HG02610 (cell line): Measurements from ENCODE around the gene UGT1A9.

Experiments
- ATAC-seq: cut with Tn5 transposase; IDR thresholded peaks from one replicate; pipeline ENCODE4 v1.9.1; 2021; ENCODE audit warnings: mild to moderate bottlenecking, moderate library complexity; ENCODE audit not compliant: unreplicated experiment

Gene UGT1A9

GRCh38 chr2:233814056-233814835 is 142.5 kb downstream of the UGT1A9 start:
- no peak for ATAC-seq

GRCh38 chr2:233815861-233816260 is 144.2 kb downstream of the UGT1A9 start:
- ATAC-seq: no peak

DNA sequence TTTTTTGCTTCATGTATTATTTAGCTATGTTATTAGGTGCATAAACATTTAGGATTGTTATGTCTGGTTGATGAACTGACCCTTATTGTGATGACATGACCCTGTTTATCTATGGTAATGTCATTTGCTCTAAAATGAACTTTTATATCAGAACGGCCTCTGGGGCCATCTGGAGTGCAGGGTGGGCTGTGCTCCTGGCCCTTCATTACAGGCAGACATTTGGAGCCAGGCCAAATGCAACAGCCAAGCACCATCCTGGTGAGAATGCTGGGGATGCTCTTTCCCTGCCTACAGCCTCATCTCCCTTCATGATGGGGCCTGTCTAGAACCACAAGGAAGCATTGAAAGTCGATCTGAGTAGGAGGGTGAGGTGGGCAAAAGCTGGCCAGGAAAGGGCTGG is 144.6 kb downstream of the UGT1A9 start:
- no peak for ATAC-seq

DNA sequence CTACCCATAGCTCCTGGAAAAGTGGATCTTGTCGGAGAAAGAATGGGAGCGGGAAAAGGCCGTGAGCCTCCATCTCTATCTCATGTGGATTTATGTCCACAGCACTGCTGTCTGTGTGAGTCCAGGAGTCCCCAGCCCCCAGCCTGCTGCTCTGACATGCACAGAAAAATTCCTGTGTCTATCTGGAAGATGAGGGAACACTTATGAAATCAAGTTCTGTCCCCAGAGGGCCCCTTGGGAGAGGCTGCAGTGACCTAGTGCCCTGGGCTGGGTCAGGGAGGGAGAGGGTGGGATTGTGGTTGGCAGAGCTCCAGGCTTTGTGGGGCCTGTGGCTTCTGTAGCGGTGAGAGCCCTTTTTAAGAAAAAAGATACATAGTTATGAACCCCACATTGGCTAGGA is 145.1 kb downstream of the UGT1A9 start:
- ATAC-seq: no peak

DNA sequence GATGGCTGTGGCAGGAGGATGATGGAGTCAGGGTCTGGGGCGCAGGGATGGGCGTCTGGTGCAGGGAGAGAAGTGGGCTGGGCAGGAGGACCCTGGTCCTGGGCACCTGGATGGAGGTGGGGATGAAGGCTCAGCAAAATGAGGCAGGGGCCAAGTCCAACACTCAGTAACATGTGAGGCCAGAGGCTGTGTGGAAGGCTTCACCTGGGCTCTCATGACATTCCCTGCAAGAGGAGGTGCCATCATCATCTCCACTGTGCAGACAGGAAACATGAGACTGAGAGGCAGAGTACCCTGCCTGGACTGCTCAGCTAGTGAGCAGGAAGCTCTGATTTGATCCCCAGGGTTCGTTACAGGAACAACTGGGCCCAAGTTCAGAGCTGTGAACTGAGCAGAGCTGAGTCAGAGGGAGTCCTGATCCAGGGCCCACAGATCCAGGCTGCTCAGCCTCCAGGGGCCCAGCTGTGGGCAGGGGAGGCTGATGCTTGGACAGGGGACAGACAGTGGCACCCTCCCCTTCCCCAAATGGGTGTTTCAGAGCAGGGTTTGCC is 145.7 kb downstream of the UGT1A9 start:
- no peak for ATAC-seq

DNA sequence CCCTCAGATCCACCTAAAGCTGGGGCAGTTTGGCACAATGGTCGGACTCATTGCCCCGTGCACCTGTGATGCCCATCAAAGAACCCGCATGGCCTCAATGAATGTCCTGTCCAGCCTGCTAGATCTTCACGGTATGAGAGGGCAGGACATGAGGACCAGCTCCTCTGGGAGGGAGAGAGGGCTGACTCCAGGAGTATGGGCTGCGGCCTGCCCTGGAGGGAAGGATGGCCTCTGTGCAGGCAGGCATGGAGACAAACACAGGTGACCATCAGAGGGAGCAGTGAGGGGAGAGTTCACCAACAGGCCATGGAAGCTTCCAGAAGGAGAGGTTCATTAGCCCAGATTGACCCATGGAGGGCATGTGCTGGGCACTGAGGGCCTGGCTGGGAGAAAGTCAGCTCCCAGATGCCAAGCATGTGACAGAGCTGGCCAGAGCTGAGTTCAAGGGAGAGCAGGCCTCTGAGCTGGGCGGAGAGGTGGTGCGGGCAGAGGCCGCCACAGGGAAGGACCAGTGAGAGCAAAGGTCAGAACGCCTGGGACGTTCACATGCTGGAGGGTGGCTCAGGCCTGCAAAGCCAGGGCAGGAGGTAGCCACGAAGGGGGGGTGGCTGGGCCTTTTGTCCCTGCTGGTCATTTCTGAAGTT is 146.4 kb downstream of the UGT1A9 start:
- ATAC-seq: no peak

DNA sequence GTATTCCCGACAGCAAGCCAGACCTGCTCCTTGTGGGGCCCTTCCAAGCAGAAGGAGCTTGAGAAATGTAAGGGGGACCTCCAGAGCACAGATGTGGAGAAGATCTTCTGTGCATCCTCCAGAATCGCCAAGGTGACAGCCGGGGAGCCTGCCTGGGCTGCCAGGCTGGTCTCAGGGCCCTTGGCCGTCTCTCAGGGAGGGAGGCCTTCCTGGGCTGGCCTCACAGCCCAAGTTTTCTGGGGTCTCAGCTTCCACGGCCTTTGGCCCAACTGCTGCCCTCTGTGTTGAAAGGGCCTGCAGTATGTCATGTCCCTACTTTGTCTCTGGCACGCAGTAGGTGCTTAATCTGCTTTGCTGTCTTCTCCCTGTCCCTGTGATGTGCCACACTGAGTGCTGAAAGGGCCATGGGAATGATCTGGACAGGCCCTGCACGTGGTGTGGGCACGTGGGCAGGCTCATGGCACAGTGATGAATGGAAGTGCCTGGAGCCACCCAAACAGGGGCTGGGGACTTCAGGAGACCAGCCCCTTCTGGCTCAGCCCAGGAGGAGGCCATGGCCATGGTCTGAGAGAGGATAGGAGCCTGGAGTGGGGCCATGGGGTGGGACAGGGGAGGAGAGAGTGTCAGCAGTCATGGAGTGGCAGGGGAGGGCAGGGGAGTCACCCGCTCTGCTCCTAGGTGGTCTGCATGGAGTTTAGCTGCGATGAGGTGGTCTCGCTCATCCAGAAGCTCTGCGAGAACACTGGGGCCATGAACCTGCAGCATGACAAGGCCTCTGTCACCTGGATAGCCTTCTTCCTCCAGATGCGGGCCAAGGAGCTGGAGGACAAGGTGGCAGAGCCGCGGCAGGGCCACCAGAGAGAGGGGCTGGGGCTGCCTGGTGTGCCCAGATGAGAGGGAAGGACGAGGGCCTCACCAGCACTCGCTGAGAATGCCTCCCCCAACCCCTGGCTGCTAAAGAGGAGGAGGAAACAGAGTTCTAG is 147.2 kb downstream of the UGT1A9 start:
- no peak for ATAC-seq

GRCh38 chr2:233819884-233820773 is 148.4 kb downstream of the UGT1A9 start:
- no peak for ATAC-seq

- no peak for ATAC-seq
Measured at GRCh38 chr2:233820774-233821105, 149.0 kb downstream of the UGT1A9 start.

DNA sequence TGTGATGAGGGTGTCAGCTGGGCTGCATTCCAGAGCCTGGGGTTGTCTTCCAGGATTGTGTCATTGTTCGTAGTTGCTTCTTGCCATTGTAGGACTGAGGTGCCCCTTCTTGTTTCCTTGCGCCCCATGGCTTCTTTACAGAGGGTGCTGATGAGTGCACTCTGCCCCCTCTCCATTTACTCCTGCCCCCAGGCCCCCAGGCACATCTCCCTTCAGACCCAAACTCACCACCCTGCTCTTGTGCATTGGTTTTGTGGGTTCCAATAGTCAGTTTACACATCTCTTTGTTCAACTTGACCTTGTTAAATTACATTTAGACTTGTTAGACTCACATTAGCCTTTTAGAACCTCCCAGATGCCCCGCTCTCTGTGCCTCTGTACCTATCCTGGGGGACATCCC is 149.5 kb downstream of the UGT1A9 start:
- ATAC-seq: no peak

DNA sequence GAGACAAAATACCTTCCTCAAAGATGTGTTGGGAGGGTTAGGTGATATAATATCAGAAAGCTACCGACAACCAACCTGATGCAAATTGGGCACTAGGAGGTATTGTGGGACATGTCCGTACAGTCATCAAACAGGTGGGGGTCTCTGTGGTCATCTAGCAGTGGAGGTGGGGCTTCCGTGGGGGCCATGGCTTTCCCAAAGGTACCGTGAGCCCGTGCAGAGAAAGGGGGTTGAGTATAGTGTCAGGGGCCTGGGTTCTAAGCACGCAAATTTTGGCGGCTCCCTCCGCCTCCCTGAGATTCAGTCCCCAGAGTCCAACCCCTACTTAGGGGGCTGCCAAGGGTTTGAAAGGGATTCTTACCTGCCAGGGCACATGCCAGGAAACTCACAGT is 150.0 kb downstream of the UGT1A9 start:
- no peak for ATAC-seq

- ATAC-seq: no peak
Measured at GRCh38 chr2:233822101-233822771, 150.5 kb downstream of the UGT1A9 start.
